SK-N-SH (cell line): ENCODE data around the gene GPR17. TPM values are rescaled to one million over a fixed set of nuclear protein-coding genes. Genes with fewer than 3 reads are reported as not detected.

Source experiments
- CTCF ChIA-PET: fragments of 300-600, 350-600 bp; formaldehyde crosslinking; extraction: SDS; loops from one replicate; lab custom pipeline; 2021; lab: Yijun Ruan, JAX
- POLR2A ChIA-PET: fragments of 350-600 bp; sonication (Branson Sonifier 250); formaldehyde crosslinking; extraction: SDS; loops from one replicate; lab custom pipeline; 2020; ENCODE audit warnings: antibody characterized with exemption, inconsistent platforms; lab: Yijun Ruan, JAX
- DNase-seq: peaks from one replicate; pipeline ENCODE4 v3.0.0; 2012
- H2AFZ ChIP-seq: fragments of 200-600 bp; sonication (generic); 2 replicates; pipeline ENCODE4 v1.8.1; 2016; ENCODE audit warnings: antibody characterized with exemption, mild to moderate bottlenecking, low read depth
- H3F3A ChIP-seq: fragments of 200-600 bp; sonication (generic); replicated peaks from 2 replicates; pipeline ENCODE3; 2016; ENCODE audit warnings: antibody characterized with exemption, mild to moderate bottlenecking; ENCODE audit not compliant: insufficient read depth
- H3K27ac ChIP-seq, 2 experiments: fragments of 200-500 bp in 1 of 2; fragments of 200-600 bp in 1 of 2; sonication (Bioruptor generic) in 1 of 2; sonication (generic), shearing (Covaris generic) in 1 of 2; 2 replicates each; pipeline versions ENCODE4 v1.5.1 to v1.6.1; 2014 to 2016; ENCODE audit warnings: low read depth in 2 of 2, inconsistent platforms in 1 of 2, low read length in 1 of 2, mild to moderate bottlenecking in 1 of 2, mixed read lengths in 1 of 2
- H3K27me3 ChIP-seq: fragments of 200-600 bp; sonication (generic), shearing (Covaris generic); 2 replicates; pipeline ENCODE4 v1.6.1; 2016; ENCODE audit warnings: mixed run types; ENCODE audit not compliant: insufficient read depth
- H3K36me3 ChIP-seq, 2 experiments: fragments of 200-500 bp in 1 of 2; fragments of 200-600 bp in 1 of 2; sonication (Bioruptor generic) in 1 of 2; sonication (generic) in 1 of 2; replicated peaks in 1 of 2; 2 replicates each; pipeline versions ENCODE3 to v1.5.1; 2014 to 2016; ENCODE audit warnings: low read length in 1 of 2, mild to moderate bottlenecking in 1 of 2; ENCODE audit not compliant: insufficient read depth in 2 of 2, control insufficient read depth in 1 of 2
- H3K4me1 ChIP-seq, 2 experiments: fragments of 200-500 bp in 1 of 2; fragments of 200-600 bp in 1 of 2; sonication (Bioruptor generic) in 1 of 2; sonication (generic), shearing (Covaris generic) in 1 of 2; 2 replicates each; pipeline versions ENCODE4 v1.5.1 to v1.6.1; 2014 to 2016; ENCODE audit warnings: low read depth in 1 of 2, low read length in 1 of 2, mixed run types in 1 of 2; ENCODE audit not compliant: insufficient read depth in 2 of 2, control insufficient read depth in 1 of 2
- H3K4me2 ChIP-seq: fragments of 200-600 bp; sonication (generic), shearing (Covaris generic); 2 replicates; pipeline ENCODE4 v1.6.1; 2017; ENCODE audit warnings: mixed run types
- H3K4me3 ChIP-seq, 2 experiments: fragments of 200-500 bp in 1 of 2; fragments of 200-600 bp in 1 of 2; sonication (Bioruptor generic) in 1 of 2; sonication (generic), shearing (Covaris generic) in 1 of 2; 2 replicates each; pipeline versions ENCODE4 v1.5.1 to v1.8.1; 2014 to 2016; ENCODE audit warnings: low read depth in 2 of 2, inconsistent platforms in 1 of 2, low read length in 1 of 2, mild to moderate bottlenecking in 1 of 2, mixed read lengths in 1 of 2, moderate library complexity in 1 of 2
- H3K79me2 ChIP-seq: fragments of 200-600 bp; sonication (generic); 2 replicates; pipeline ENCODE4 v1.8.1; 2017; ENCODE audit warnings: mild to moderate bottlenecking; ENCODE audit not compliant: insufficient read depth
- H3K9ac ChIP-seq: fragments of 200-600 bp; sonication (generic); 2 replicates; pipeline ENCODE4 v1.6.1; 2017; ENCODE audit warnings: mixed run types
- H3K9me2 ChIP-seq: fragments of 200-600 bp; sonication (generic); 2 replicates; pipeline ENCODE4 v1.6.1; 2017; ENCODE audit warnings: mixed run types
- H3K9me3 ChIP-seq: fragments of 200-600 bp; sonication (generic); 2 replicates; pipeline ENCODE4 v1.6.1; 2017; ENCODE audit warnings: mixed run types, mild to moderate bottlenecking, moderate library complexity
- H4K20me1 ChIP-seq: fragments of 200-600 bp; sonication (generic); 2 replicates; pipeline ENCODE4 v1.6.1; 2017; ENCODE audit warnings: mild to moderate bottlenecking, mixed run types; ENCODE audit not compliant: insufficient read depth
- CTCF ChIP-seq: fragments of 200-600 bp; sonication (generic); IDR thresholded peaks from 2 replicates; pipeline ENCODE4 v1.6.1; 2017; ENCODE audit warnings: antibody characterized with exemption, mild to moderate bottlenecking, moderate library complexity
- FOXJ3 ChIP-seq: sonication (generic); formaldehyde crosslinking; IDR thresholded peaks from 2 replicates; pipeline ENCODE4 v1.5.1; 2020; ENCODE audit warnings: mild to moderate bottlenecking, missing genetic modification reagents
- GABPA ChIP-seq: IDR thresholded peaks from 2 replicates; pipeline ENCODE4 v1.4.0; 2012; ENCODE audit warnings: low read depth, mild to moderate bottlenecking
- RAD21 ChIP-seq: IDR thresholded peaks from 2 replicates; pipeline ENCODE4 v1.6.1; 2012; ENCODE audit warnings: mild to moderate bottlenecking, low read length
- RXRA ChIP-seq: IDR thresholded peaks from 2 replicates; pipeline ENCODE4 v1.4.0; 2012; ENCODE audit warnings: low read depth, mild to moderate bottlenecking, borderline replicate concordance
- TAF1 ChIP-seq: IDR thresholded peaks from 2 replicates; pipeline ENCODE4 v1.6.1; 2012; ENCODE audit warnings: low read depth, mild to moderate bottlenecking, low read length, moderate library complexity, borderline replicate concordance
- TEAD4 ChIP-seq: IDR thresholded peaks from 2 replicates; pipeline ENCODE4 v1.4.0; 2012; ENCODE audit warnings: mild to moderate bottlenecking, borderline replicate concordance; ENCODE audit not compliant: insufficient read depth
- USF2 ChIP-seq: fragments of 150-350 bp; IDR thresholded peaks from 2 replicates; pipeline ENCODE4 v1.6.1; 2017; ENCODE audit warnings: antibody characterized with exemption, low read length, low read depth, borderline replicate concordance
- whole genome bisulfite sequencing: methylation state at CpG from one replicate; pipeline ENCODE4 v1.1.6; 2017; ENCODE audit warnings: low lambda C conversion rate; 5-methylcytosine and 5-hydroxymethylcytosine counted together
- polyA plus RNA-seq, 3 experiments: library from polyadenylated mRNA; depleted of rRNA; stranded (reverse); fragments of >200 nt; gene quantifications; 2 replicates each; pipeline ENCODE4 v1.2.3, GENCODE V29; 2012

GPR17 gene
- polyA plus RNA-seq, 1 of the 3 experiments (the other 2 are of a cell fraction) = 0.03 TPM

- H3K4me2 ChIP-seq = peak overlapping the region; percentile 53; the same call in 1 of the 2 replicates
- H3K27me3 ChIP-seq = no peaks in the 10 kb centered on the region
- peaks cover 10 to 42% of the 10 kb centered on the region in 2 experiments; a peak in 3 of 4 replicates for H3K4me1 ChIP-seq
- ChIA-PET POLR2A (no interaction called here), CTCF (interaction anchor here (1.4 to 2.2 kb wide), 2 partner anchors 12 to 47 kb away, joined by 4 to 14 read pairs; no protein-coding TSS in a partner anchor)
- no peaks in the 10 kb centered on the region for H3K79me2 ChIP-seq
- H3K9me2 ChIP-seq = no peaks in the 10 kb centered on the region
- no peaks in the 10 kb centered on the region for H3K9me3 ChIP-seq
- H3K36me3 ChIP-seq = no peaks in the 10 kb centered on the region
- TF ChIP-seq TEAD4 = peak; percentile 30; the same call in 1 of the 2 replicates
- TF ChIP-seq GABPA = peak; percentile 58
- TF ChIP-seq CTCF = no peak
- H3K9ac ChIP-seq = no peak overlapping the region
- H3F3A ChIP-seq = no peaks in the 10 kb centered on the region
- WGBS = 59% methylated on average over 7 of the region's 8 CpGs
- H3K27ac ChIP-seq = peak overlapping the region in 1 of 2 experiments; percentile 52; a peak in 2 of 4 replicates
- no peak overlapping the region for H3K4me3 ChIP-seq
- no peak for DNase-seq
- H4K20me1 ChIP-seq = no peaks in the 10 kb centered on the region
- H2AFZ ChIP-seq = peak overlapping the region; percentile 53; the same call in 1 of the 2 replicates
Measured at GRCh38 chr2:127637725-127638252, 8.2 kb upstream of the GPR17 start.

- peak overlapping the region in 1 of 2 experiments; percentile 52; a peak in 1 of 4 replicates for H3K27ac ChIP-seq
- no peaks in the 10 kb centered on the region for H3K36me3 ChIP-seq
- DNase-seq = no peak
- H3K4me2 ChIP-seq = no peak overlapping the region
- no peak overlapping the region for H3K4me3 ChIP-seq
- ChIA-PET POLR2A (interaction anchor here (1.6 kb wide), 1 partner anchor 64 kb away, joined by 3 read pairs; no protein-coding TSS in a partner anchor), CTCF (interaction anchor here (0.7 to 3.6 kb wide), 5 partner anchors 11 to 1967 kb away, joined by 3 to 21 read pairs (median 4); partner anchors contain the start of gene LIMS2)
- H3K4me1 ChIP-seq = peaks cover 10 to 43% of the 10 kb centered on the region in 2 experiments; a peak in 3 of 4 replicates
- no peaks in the 10 kb centered on the region for H4K20me1 ChIP-seq
- H3K9me3 ChIP-seq = no peaks in the 10 kb centered on the region
- H3K9me2 ChIP-seq = no peaks in the 10 kb centered on the region
- H3K27me3 ChIP-seq = no peaks in the 10 kb centered on the region
- no peak for TF ChIP-seq RAD21
- no peak for TF ChIP-seq TAF1
- no peak for TF ChIP-seq TEAD4
- TF ChIP-seq USF2 = no peak
- TF ChIP-seq RXRA = no peak
- no peak for TF ChIP-seq FOXJ3
- H3F3A ChIP-seq = no peaks in the 10 kb centered on the region
- H3K79me2 ChIP-seq = no peaks in the 10 kb centered on the region
- WGBS = 93% methylated on average over 16 of the region's 23 CpGs
- H2AFZ ChIP-seq = 0 out of 2 replicates have a peak overlapping the region, but pooled peaks have one; percentile 53
- H3K9ac ChIP-seq = no peak overlapping the region
Measured at GRCh38 chr2:127638361-127639110, 7.4 kb upstream of the GPR17 start.
